ENCODE data around the gene FEN1.
A peak's percentile ranks its signal among the peaks of the same experiment; 100 is the strongest.

FEN1 gene

DNA sequence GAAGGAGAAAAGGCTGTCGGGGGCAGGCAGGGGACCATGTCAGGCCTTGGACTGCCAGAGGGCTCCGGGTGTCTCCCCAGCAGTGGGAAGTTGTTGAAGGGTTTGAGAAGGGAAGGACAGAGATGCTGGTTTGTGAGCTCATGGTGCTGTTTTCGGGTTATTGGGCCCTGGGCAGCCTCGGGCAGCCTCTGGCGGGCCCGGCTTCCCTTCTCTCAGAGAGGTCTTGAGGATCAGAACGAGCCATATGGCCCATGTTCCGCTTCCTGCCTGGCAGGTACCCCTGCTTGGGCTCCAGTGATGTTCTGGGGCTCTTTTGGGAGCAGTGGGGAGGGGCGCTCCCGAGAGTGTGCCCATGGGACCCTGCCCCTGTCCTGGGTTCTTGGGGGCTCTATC is 30.5 kb upstream of the FEN1 start:
- no peaks in the 10 kb centered on the region for H3K9me3 ChIP-seq (ENCODE audit: control insufficient read depth, insufficient read depth, low read depth, low read length)
- ChIA-PET CTCF (interaction anchor here (0.7 to 1.0 kb wide), 2 partner anchors 9 to 15 kb away, joined by 3 read pairs; no protein-coding TSS in a partner anchor), POLR2A (no interaction called here)
- H3K36me3 ChIP-seq (ENCODE audit: control insufficient read depth in 2 of 2, insufficient read depth in 1 of 2, low read length in 2 of 2), result no peaks in the 10 kb centered on the region
- H3K4me1 ChIP-seq (ENCODE audit: control insufficient read depth, insufficient read depth, low read length), result no peaks in the 10 kb centered on the region
- no peak overlapping the region for H3K4me3 ChIP-seq (ENCODE audit: low read depth, low read length)
- H3K27ac ChIP-seq (ENCODE audit: extremely low read depth, low read depth, low read length), result no peak overlapping the region
- TF ChIP-seq ZNF302 (tag by site-specific recombination; IDR thresholded peaks at IDR 0.05; ENCODE audit: low read depth), result no peak
- peak; percentile 28; the same call in 1 of the 2 replicates for TF ChIP-seq ZFP69B (tag by site-specific recombination; IDR thresholded peaks at IDR 0.05)

DNA sequence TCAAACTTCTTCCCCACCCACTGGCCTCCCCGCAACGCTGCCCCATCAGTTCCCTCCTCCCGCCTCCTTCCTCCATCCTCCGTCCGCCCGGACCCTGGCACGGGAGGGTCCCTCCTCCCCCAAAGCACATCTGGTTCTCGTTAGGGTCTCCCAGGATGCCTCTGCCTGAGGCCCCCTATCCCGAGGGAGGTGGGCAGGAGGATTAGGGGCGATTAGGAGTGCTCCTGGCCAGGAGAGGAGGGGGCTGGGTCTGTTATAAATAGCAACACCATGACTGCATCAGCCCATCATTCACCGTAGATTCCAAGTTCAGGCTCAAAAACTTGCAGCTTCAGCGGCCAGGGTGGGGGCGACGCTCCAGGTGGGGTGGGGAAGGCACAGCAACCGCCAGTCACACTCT is 29.9 kb upstream of the FEN1 start:
- no peak for TF ChIP-seq ZNF214 (tag by site-specific recombination; IDR thresholded peaks at IDR 0.05; ENCODE audit: borderline replicate concordance)
- no peak for TF ChIP-seq MYNN (tag by site-specific recombination; IDR thresholded peaks at IDR 0.05; ENCODE audit: borderline replicate concordance)
- TF ChIP-seq ZNF146 (tag by site-specific recombination; IDR thresholded peaks at IDR 0.05), result no peak
- TF ChIP-seq KLF16 (tag by site-specific recombination; IDR thresholded peaks at IDR 0.05), result no peak
- TF ChIP-seq, protein P1, sequence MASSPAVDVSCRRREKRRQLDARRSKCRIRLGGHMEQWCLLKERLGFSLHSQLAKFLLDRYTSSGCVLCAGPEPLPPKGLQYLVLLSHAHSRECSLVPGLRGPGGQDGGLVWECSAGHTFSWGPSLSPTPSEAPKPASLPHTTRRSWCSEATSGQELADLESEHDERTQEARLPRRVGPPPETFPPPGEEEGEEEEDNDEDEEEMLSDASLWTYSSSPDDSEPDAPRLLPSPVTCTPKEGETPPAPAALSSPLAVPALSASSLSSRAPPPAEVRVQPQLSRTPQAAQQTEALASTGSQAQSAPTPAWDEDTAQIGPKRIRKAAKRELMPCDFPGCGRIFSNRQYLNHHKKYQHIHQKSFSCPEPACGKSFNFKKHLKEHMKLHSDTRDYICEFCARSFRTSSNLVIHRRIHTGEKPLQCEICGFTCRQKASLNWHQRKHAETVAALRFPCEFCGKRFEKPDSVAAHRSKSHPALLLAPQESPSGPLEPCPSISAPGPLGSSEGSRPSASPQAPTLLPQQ (tag by site-specific recombination; IDR thresholded peaks at IDR 0.05), result no peak
- TF ChIP-seq, protein P2, sequence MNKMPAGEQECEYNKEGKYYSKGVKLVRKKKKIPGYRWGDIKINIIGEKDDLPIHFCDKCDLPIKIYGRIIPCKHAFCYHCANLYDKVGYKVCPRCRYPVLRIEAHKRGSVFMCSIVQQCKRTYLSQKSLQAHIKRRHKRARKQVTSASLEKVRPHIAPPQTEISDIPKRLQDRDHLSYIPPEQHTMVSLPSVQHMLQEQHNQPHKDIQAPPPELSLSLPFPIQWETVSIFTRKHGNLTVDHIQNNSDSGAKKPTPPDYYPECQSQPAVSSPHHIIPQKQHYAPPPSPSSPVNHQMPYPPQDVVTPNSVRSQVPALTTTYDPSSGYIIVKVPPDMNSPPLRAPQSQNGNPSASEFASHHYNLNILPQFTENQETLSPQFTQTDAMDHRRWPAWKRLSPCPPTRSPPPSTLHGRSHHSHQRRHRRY (tag by site-specific recombination; IDR thresholded peaks at IDR 0.05), result no peak
- no peak for TF ChIP-seq ZNF404 (tag by site-specific recombination; IDR thresholded peaks at IDR 0.05)
- no peak for TF ChIP-seq ZBTB8A (tag by site-specific recombination; IDR thresholded peaks at IDR 0.05)
- TF ChIP-seq ZNF510 (tag by site-specific recombination; IDR thresholded peaks at IDR 0.05; ENCODE audit: insufficient replicate concordance), result no peak
- TF ChIP-seq MZF1 (tag by site-specific recombination; IDR thresholded peaks at IDR 0.05; ENCODE audit: borderline replicate concordance), result no peak
- TF ChIP-seq ZNF184 (tag by site-specific recombination; IDR thresholded peaks at IDR 0.05), result no peak
- TF ChIP-seq, protein P3, sequence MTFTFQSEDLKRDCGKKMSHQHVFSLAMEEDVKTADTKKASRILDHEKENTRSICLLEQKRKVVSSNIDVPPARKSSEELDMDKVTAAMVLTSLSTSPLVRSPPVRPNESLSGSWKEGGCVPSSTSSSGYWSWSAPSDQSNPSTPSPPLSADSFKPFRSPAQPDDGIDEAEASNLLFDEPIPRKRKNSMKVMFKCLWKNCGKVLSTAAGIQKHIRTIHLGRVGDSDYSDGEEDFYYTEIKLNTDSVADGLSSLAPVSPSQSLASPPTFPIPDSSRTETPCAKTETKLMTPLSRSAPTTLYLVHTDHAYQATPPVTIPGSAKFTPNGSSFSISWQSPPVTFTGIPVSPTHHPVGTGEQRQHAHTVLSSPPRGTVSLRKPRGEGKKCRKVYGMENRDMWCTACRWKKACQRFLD (tag by site-specific recombination; IDR thresholded peaks at IDR 0.05), result no peak
- no peak for TF ChIP-seq ZNF777 (tag by site-specific recombination; IDR thresholded peaks at IDR 0.05; ENCODE audit: borderline replicate concordance)
- no peak for TF ChIP-seq ZNF274 (IDR thresholded peaks at IDR 0.05; ENCODE audit: low read length)
- TF ChIP-seq ZNF274 (tag by site-specific recombination; IDR thresholded peaks at IDR 0.05; ENCODE audit: borderline replicate concordance), result no peak
- Histone ChIP-seq H3K27ac (ENCODE audit: extremely low read depth, low read depth, low read length) (no peak overlapping the region), H3K36me3 (ENCODE audit: control insufficient read depth in 2 of 2, insufficient read depth in 1 of 2, low read length in 2 of 2) (no peaks in the 10 kb centered on the region), H3K4me1 (ENCODE audit: control insufficient read depth, insufficient read depth, low read length) (no peaks in the 10 kb centered on the region), H3K4me3 (ENCODE audit: low read depth, low read length) (no peak overlapping the region), H3K9me3 (ENCODE audit: control insufficient read depth, insufficient read depth, low read depth, low read length) (no peaks in the 10 kb centered on the region)
- CTCF ChIA-PET, result no interaction called here
- POLR2A ChIA-PET, result no interaction called here

DNA sequence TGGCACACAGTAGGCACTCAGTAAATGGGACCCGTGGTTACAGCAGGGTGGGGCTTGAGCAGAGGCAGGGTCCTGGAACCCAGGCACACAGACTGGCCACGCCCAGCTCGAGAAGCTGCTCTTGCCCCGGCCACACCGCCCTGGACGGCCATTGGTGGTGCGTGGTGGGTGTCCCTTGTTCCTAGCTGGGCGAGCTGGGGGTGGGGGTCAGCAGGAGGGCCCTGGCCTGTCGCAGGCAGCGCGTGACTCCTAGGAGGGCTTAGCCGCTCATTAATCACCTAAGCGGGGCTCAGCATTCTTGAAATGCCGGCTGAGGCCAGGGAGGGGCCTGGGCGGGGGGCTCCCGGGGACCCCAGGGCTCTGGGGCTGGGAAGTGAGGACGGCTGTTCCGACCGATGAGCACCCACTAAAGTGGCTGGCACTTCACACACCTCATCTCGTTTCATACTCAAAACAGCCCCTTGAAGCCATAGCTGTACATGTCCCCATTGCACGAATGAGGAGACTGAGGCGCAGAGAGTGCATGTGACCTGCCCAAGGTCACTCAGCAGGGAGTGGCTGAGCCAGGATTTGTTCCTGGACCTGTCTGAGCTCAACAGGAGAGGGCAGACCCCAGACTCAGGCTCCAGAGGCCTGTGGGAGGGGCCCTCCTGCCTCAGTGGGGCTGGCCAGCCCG is 28.6 kb upstream of the FEN1 start:
- no peaks in the 10 kb centered on the region for H3K36me3 ChIP-seq (ENCODE audit: control insufficient read depth in 2 of 2, insufficient read depth in 1 of 2, low read length in 2 of 2)
- ChIA-PET CTCF (interaction anchor here (0.6 to 1.3 kb wide), 4 partner anchors 17 to 83 kb away, joined by 3 to 4 read pairs (median 3); no protein-coding TSS in a partner anchor), POLR2A (no interaction called here)
- H3K4me1 ChIP-seq (ENCODE audit: control insufficient read depth, insufficient read depth, low read length), result no peaks in the 10 kb centered on the region
- no peak overlapping the region for H3K27ac ChIP-seq (ENCODE audit: extremely low read depth, low read depth, low read length)
- no peak overlapping the region for H3K4me3 ChIP-seq (ENCODE audit: low read depth, low read length)
- no peaks in the 10 kb centered on the region for H3K9me3 ChIP-seq (ENCODE audit: control insufficient read depth, insufficient read depth, low read depth, low read length)
- TF ChIP-seq EGR2 (tag by site-specific recombination; IDR thresholded peaks at IDR 0.05; ENCODE audit: low read depth) (no peak), ZNF133 (tag by site-specific recombination; IDR thresholded peaks at IDR 0.05) (no peak), ZNF501 (tag by site-specific recombination; IDR thresholded peaks at IDR 0.05) (no peak), ZNF701 (tag by site-specific recombination; IDR thresholded peaks at IDR 0.05) (no peak), ZNF2 (tag by site-specific recombination; IDR thresholded peaks at IDR 0.05) (no peak)
- TF ChIP-seq, protein P4, sequence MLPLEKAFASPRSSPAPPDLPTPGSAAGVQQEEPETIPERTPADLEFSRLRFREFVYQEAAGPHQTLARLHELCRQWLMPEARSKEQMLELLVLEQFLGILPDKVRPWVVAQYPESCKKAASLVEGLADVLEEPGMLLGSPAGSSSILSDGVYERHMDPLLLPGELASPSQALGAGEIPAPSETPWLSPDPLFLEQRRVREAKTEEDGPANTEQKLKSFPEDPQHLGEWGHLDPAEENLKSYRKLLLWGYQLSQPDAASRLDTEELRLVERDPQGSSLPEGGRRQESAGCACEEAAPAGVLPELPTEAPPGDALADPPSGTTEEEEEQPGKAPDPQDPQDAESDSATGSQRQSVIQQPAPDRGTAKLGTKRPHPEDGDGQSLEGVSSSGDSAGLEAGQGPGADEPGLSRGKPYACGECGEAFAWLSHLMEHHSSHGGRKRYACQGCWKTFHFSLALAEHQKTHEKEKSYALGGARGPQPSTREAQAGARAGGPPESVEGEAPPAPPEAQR (tag by site-specific recombination; IDR thresholded peaks at IDR 0.05), result no peak
- TF ChIP-seq, protein P5, sequence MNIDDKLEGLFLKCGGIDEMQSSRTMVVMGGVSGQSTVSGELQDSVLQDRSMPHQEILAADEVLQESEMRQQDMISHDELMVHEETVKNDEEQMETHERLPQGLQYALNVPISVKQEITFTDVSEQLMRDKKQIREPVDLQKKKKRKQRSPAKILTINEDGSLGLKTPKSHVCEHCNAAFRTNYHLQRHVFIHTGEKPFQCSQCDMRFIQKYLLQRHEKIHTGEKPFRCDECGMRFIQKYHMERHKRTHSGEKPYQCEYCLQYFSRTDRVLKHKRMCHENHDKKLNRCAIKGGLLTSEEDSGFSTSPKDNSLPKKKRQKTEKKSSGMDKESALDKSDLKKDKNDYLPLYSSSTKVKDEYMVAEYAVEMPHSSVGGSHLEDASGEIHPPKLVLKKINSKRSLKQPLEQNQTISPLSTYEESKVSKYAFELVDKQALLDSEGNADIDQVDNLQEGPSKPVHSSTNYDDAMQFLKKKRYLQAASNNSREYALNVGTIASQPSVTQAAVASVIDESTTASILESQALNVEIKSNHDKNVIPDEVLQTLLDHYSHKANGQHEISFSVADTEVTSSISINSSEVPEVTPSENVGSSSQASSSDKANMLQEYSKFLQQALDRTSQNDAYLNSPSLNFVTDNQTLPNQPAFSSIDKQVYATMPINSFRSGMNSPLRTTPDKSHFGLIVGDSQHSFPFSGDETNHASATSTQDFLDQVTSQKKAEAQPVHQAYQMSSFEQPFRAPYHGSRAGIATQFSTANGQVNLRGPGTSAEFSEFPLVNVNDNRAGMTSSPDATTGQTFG (tag by site-specific recombination; IDR thresholded peaks at IDR 0.05; ENCODE audit: borderline replicate concordance), result no peak
